GM23338 (cell line): ENCODE measurements around the gene RSPO3. TPM values are rescaled to one million over a fixed set of nuclear protein-coding genes. Genes with fewer than 3 reads are reported as not detected.

Source experiments
- ATAC-seq: fragments of 200-7000 bp; cut with Tn5 transposase; 3 replicates; pipeline ENCODE4 v1.9.1; 2020
- DNase-seq: peaks from one replicate; pipeline ENCODE4 v3.0.0-alpha.2; 2015; ENCODE audit warnings: low spot score
- H2AFZ ChIP-seq: fragments of 200-600 bp; sonication (generic); 2 replicates; pipeline ENCODE4 v1.8.0; 2016; ENCODE audit warnings: antibody characterized with exemption, mild to moderate bottlenecking, moderate library complexity
- H3F3A ChIP-seq: fragments of 200-600 bp; sonication (generic); replicated peaks from 2 replicates; pipeline ENCODE4 v1.8.0; 2017; ENCODE audit warnings: antibody characterized with exemption, mixed run types, low read depth
- H3K27ac ChIP-seq: fragments of 200-600 bp; sonication (generic); 2 replicates; pipeline ENCODE4 v1.6.1; 2016; ENCODE audit warnings: low read depth
- H3K27me3 ChIP-seq: fragments of 200-600 bp; sonication (generic); 2 replicates; pipeline ENCODE4 v1.8.0; 2016; ENCODE audit warnings: mild to moderate bottlenecking, mixed run types, moderate library complexity; ENCODE audit not compliant: insufficient read depth
- H3K36me3 ChIP-seq: fragments of 200-600 bp; sonication (generic); 2 replicates; pipeline ENCODE4 v1.8.0; 2016; ENCODE audit warnings: mild to moderate bottlenecking; ENCODE audit not compliant: insufficient read depth
- H3K4me1 ChIP-seq: fragments of 200-600 bp; sonication (generic); 2 replicates; pipeline ENCODE4 v1.8.0; 2016; ENCODE audit warnings: mild to moderate bottlenecking, moderate library complexity; ENCODE audit not compliant: insufficient read depth
- H3K4me2 ChIP-seq: fragments of 200-600 bp; sonication (generic); 2 replicates; pipeline ENCODE4 v1.7.1; 2017; ENCODE audit warnings: mixed run types
- H3K4me3 ChIP-seq: fragments of 200-600 bp; sonication (generic); 2 replicates; pipeline ENCODE4 v1.6.1; 2016; ENCODE audit warnings: mixed run types
- H3K79me2 ChIP-seq: fragments of 200-600 bp; sonication (generic); replicated peaks from 2 replicates; pipeline ENCODE4 v1.8.0; 2017; ENCODE audit warnings: mild to moderate bottlenecking; ENCODE audit not compliant: insufficient read depth
- H3K9me2 ChIP-seq: fragments of 200-600 bp; sonication (generic); 2 replicates; pipeline ENCODE4 v1.8.0; 2017; ENCODE audit not compliant: insufficient read depth
- H4K20me1 ChIP-seq: fragments of 200-600 bp; sonication (generic); replicated peaks from 2 replicates; pipeline ENCODE4 v1.8.0; 2017; ENCODE audit warnings: mild to moderate bottlenecking; ENCODE audit not compliant: insufficient read depth
- H3K27ac Mint-ChIP-seq: 2 replicates; pipeline ENCODE4 v1.8.0; 2020; ENCODE audit warnings: inconsistent platforms, mild to moderate bottlenecking, moderate library complexity, mixed read lengths
- H3K27me3 Mint-ChIP-seq: 3 replicates; pipeline ENCODE4 v1.8.0; 2022; ENCODE audit warnings: low read depth, mild to moderate bottlenecking, moderate library complexity, mixed read lengths, inconsistent platforms; ENCODE audit not compliant: insufficient read depth, poor library complexity
- H3K36me3 Mint-ChIP-seq: 3 replicates; pipeline ENCODE4 v1.8.0; 2021; ENCODE audit warnings: low read depth, mild to moderate bottlenecking, inconsistent platforms, moderate library complexity, mixed read lengths
- H3K4me1 Mint-ChIP-seq: 3 replicates; pipeline ENCODE4 v1.8.0; 2020; ENCODE audit warnings: mild to moderate bottlenecking, inconsistent platforms, mixed read lengths
- H3K4me3 Mint-ChIP-seq: 3 replicates; pipeline ENCODE4 v1.8.0; 2021; ENCODE audit warnings: moderate library complexity, mild to moderate bottlenecking, inconsistent platforms, mixed read lengths
- H3K9me3 Mint-ChIP-seq: 3 replicates; pipeline ENCODE4 v1.8.0; 2020; ENCODE audit warnings: moderate library complexity, mild to moderate bottlenecking, inconsistent platforms, mixed read lengths
- CREB1 ChIP-seq: fragments of 250-450 bp; sonication (Bioruptor Pico); IDR thresholded peaks from 2 replicates; pipeline ENCODE4 v1.5.0; 2020; ENCODE audit warnings: low read depth, mild to moderate bottlenecking, moderate library complexity
- EZH2 ChIP-seq: fragments of 200-600 bp; sonication (generic); IDR thresholded peaks from one replicate; pipeline ENCODE4 v1.8.0; 2017; ENCODE audit warnings: antibody characterized with exemption, mild to moderate bottlenecking, low read depth; ENCODE audit not compliant: unreplicated experiment
- EZH2phosphoT487 ChIP-seq: fragments of 200-600 bp; sonication (generic); IDR thresholded peaks from one replicate; pipeline ENCODE4 v1.8.1; 2018; ENCODE audit warnings: antibody characterized with exemption; ENCODE audit not compliant: unreplicated experiment
- JUNB ChIP-seq: IDR thresholded peaks from one replicate; pipeline ENCODE4 v1.6.1; 2016; ENCODE audit warnings: antibody characterized with exemption; ENCODE audit not compliant: unreplicated experiment
- NANOG ChIP-seq: IDR thresholded peaks from 2 replicates; pipeline ENCODE4 v1.6.1; 2016; ENCODE audit warnings: antibody characterized with exemption, borderline replicate concordance
- POLR2AphosphoS5 ChIP-seq: IDR thresholded peaks from 2 replicates; pipeline ENCODE4 v1.6.1; 2016; ENCODE audit warnings: antibody characterized with exemption, low read depth
- ZNF114 ChIP-seq: fragments of 250-450 bp; sonication (Bioruptor Pico); IDR thresholded peaks from 2 replicates; pipeline ENCODE4 v1.5.0; 2020; ENCODE audit warnings: mild to moderate bottlenecking, moderate library complexity
- ZNF331 ChIP-seq: fragments of 250-450 bp; sonication (Bioruptor Pico); IDR thresholded peaks from 2 replicates; pipeline ENCODE4 v1.5.0; 2020; ENCODE audit warnings: low read depth, mild to moderate bottlenecking, moderate library complexity
- polyA plus RNA-seq: library from polyadenylated mRNA; unstranded; fragments of >200 nt; fragmentation: Nextera tagmentation; extraction: Ambion mirVana; gene quantifications from 2 replicates; pipeline ENCODE4 v1.2.1, GENCODE V29; 2016
- total RNA-seq: library from RNA; depleted of rRNA; stranded (reverse); fragments of >200 nt; shearing (Covaris generic); gene quantifications from 2 replicates; pipeline ENCODE4 v1.2.3, GENCODE V29; 2014
- TF ChIP-seq, protein P1 (sequence below): IDR thresholded peaks from one replicate; pipeline ENCODE4 v1.6.1; 2018; ENCODE audit warnings: antibody characterized with exemption; ENCODE audit not compliant: unreplicated experiment
- TF ChIP-seq, protein P2 (sequence below): IDR thresholded peaks from 2 replicates; pipeline ENCODE4 v1.6.1; 2016; ENCODE audit warnings: antibody characterized with exemption
- TF ChIP-seq, protein P3 (sequence below): fragments of 250-450 bp; sonication (Bioruptor Pico); IDR thresholded peaks from 2 replicates; pipeline ENCODE4 v1.5.0; 2020; ENCODE audit warnings: mild to moderate bottlenecking, moderate library complexity

The RSPO3 gene
- total and polyA plus RNA-seq, 2 experiments from 2014 or later, result not detected

DNA sequence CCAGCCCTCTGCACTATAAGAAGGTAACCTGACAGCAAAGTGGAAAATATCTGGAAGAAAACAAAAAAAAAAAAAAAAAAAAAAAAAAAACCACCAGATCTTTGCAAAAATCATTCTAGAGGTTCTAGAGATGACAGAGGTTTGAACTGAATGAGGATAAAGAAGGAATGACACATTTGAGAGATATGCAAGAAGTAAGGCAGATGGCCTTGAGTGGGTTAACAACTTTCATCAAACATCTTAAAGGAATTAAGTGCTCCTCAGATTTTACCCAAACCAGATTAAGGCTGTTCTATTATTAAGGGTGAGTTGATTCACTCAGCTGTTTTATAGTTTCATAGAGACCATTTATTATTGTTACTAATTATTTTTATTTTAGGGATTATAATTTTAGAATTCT is 62.0 kb downstream of the RSPO3 start (continued):
- TF ChIP-seq, protein P1, sequence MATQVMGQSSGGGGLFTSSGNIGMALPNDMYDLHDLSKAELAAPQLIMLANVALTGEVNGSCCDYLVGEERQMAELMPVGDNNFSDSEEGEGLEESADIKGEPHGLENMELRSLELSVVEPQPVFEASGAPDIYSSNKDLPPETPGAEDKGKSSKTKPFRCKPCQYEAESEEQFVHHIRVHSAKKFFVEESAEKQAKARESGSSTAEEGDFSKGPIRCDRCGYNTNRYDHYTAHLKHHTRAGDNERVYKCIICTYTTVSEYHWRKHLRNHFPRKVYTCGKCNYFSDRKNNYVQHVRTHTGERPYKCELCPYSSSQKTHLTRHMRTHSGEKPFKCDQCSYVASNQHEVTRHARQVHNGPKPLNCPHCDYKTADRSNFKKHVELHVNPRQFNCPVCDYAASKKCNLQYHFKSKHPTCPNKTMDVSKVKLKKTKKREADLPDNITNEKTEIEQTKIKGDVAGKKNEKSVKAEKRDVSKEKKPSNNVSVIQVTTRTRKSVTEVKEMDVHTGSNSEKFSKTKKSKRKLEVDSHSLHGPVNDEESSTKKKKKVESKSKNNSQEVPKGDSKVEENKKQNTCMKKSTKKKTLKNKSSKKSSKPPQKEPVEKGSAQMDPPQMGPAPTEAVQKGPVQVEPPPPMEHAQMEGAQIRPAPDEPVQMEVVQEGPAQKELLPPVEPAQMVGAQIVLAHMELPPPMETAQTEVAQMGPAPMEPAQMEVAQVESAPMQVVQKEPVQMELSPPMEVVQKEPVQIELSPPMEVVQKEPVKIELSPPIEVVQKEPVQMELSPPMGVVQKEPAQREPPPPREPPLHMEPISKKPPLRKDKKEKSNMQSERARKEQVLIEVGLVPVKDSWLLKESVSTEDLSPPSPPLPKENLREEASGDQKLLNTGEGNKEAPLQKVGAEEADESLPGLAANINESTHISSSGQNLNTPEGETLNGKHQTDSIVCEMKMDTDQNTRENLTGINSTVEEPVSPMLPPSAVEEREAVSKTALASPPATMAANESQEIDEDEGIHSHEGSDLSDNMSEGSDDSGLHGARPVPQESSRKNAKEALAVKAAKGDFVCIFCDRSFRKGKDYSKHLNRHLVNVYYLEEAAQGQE, result no peak
- TF ChIP-seq EZH2phosphoT487 (no peak), NANOG (no peak), ZNF114 (CRISPR knock-in tag) (no peak), POLR2AphosphoS5 (no peak), CREB1 (CRISPR knock-in tag) (no peak), JUNB (no peak), EZH2 (no peak)
- TF ChIP-seq, protein P2, sequence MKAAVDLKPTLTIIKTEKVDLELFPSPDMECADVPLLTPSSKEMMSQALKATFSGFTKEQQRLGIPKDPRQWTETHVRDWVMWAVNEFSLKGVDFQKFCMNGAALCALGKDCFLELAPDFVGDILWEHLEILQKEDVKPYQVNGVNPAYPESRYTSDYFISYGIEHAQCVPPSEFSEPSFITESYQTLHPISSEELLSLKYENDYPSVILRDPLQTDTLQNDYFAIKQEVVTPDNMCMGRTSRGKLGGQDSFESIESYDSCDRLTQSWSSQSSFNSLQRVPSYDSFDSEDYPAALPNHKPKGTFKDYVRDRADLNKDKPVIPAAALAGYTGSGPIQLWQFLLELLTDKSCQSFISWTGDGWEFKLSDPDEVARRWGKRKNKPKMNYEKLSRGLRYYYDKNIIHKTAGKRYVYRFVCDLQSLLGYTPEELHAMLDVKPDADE, result no peak

DNA sequence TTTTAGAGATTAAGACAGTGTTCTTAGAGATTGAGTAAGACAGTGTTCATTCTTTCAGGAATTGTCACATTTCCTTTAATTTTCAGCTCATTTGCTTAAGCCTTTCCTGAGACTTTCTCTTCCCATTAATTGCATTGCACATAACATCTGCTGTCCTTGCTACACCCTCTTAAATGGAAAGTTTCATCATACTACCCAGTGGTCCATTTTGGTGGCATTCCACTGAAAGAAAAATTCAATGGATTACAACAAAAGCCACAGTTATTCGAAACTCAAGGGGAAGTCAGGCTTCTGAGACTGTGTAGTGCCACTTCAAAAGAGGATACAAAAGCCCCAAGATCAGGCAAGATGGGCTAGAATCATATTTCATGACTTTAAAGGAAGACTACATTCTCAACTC is 64.0 kb downstream of the RSPO3 start:
- no peaks in the 10 kb centered on the region for H3K9me2 ChIP-seq
- H3K79me2 ChIP-seq, result no peaks in the 10 kb centered on the region
- no peaks in the 10 kb centered on the region for H3K36me3 ChIP-seq
- DNase-seq, result no peak
- no peaks in the 10 kb centered on the region for H3F3A ChIP-seq
- no peaks in the 10 kb centered on the region for H4K20me1 ChIP-seq
- H3K36me3 Mint-ChIP-seq, result no peaks in the 10 kb centered on the region
- no peak overlapping the region for H3K4me2 ChIP-seq
- no peaks in the 10 kb centered on the region; the same call in 1 of the 2 replicates for H3K4me1 ChIP-seq
- H3K4me3 Mint-ChIP-seq, result no peak overlapping the region
- H3K27ac Mint-ChIP-seq, result no peak overlapping the region
- H3K4me1 Mint-ChIP-seq, result peaks cover 12% of the 10 kb centered on the region; the same call in 2 of the 3 replicates
- H3K4me3 ChIP-seq, result no peak overlapping the region
- no peak overlapping the region for H3K27ac ChIP-seq
- no peak overlapping the region for H2AFZ ChIP-seq
- no peak for ATAC-seq
- no peaks in the 10 kb centered on the region for H3K9me3 Mint-ChIP-seq
- H3K27me3 Mint-ChIP-seq, result peaks cover 2% of the 10 kb centered on the region
- H3K27me3 ChIP-seq, result no peaks in the 10 kb centered on the region
- TF ChIP-seq, protein P3, sequence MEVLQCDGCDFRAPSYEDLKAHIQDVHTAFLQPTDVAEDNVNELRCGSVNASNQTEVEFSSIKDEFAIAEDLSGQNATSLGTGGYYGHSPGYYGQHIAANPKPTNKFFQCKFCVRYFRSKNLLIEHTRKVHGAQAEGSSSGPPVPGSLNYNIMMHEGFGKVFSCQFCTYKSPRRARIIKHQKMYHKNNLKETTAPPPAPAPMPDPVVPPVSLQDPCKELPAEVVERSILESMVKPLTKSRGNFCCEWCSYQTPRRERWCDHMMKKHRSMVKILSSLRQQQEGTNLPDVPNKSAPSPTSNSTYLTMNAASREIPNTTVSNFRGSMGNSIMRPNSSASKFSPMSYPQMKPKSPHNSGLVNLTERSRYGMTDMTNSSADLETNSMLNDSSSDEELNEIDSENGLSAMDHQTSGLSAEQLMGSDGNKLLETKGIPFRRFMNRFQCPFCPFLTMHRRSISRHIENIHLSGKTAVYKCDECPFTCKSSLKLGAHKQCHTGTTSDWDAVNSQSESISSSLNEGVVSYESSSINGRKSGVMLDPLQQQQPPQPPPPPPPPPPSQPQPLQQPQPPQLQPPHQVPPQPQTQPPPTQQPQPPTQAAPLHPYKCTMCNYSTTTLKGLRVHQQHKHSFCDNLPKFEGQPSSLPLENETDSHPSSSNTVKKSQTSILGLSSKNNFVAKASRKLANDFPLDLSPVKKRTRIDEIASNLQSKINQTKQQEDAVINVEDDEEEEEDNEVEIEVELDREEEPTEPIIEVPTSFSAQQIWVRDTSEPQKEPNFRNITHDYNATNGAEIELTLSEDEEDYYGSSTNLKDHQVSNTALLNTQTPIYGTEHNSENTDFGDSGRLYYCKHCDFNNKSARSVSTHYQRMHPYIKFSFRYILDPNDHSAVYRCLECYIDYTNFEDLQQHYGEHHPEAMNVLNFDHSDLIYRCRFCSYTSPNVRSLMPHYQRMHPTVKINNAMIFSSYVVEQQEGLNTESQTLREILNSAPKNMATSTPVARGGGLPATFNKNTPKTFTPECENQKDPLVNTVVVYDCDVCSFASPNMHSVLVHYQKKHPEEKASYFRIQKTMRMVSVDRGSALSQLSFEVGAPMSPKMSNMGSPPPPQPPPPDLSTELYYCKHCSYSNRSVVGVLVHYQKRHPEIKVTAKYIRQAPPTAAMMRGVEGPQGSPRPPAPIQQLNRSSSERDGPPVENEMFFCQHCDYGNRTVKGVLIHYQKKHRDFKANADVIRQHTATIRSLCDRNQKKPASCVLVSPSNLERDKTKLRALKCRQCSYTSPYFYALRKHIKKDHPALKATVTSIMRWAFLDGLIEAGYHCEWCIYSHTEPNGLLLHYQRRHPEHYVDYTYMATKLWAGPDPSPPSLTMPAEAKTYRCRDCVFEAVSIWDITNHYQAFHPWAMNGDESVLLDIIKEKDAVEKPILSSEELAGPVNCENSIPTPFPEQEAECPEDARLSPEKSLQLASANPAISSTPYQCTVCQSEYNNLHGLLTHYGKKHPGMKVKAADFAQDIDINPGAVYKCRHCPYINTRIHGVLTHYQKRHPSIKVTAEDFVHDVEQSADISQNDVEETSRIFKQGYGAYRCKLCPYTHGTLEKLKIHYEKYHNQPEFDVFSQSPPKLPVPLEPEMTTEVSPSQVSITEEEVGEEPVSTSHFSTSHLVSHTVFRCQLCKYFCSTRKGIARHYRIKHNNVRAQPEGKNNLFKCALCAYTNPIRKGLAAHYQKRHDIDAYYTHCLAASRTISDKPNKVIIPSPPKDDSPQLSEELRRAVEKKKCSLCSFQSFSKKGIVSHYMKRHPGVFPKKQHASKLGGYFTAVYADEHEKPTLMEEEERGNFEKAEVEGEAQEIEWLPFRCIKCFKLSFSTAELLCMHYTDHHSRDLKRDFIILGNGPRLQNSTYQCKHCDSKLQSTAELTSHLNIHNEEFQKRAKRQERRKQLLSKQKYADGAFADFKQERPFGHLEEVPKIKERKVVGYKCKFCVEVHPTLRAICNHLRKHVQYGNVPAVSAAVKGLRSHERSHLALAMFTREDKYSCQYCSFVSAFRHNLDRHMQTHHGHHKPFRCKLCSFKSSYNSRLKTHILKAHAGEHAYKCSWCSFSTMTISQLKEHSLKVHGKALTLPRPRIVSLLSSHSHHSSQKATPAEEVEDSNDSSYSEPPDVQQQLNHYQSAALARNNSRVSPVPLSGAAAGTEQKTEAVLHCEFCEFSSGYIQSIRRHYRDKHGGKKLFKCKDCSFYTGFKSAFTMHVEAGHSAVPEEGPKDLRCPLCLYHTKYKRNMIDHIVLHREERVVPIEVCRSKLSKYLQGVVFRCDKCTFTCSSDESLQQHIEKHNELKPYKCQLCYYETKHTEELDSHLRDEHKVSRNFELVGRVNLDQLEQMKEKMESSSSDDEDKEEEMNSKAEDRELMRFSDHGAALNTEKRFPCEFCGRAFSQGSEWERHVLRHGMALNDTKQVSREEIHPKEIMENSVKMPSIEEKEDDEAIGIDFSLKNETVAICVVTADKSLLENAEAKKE (CRISPR knock-in tag), result no peak
- TF ChIP-seq ZNF331 (CRISPR knock-in tag) (no peak), JUNB (no peak), EZH2phosphoT487 (no peak), POLR2AphosphoS5 (no peak), ZNF114 (CRISPR knock-in tag) (no peak), EZH2 (no peak)
- TF ChIP-seq, protein P1, result no peak
